GM18861 (cell line): Measurements from ENCODE around the gene KLK1.
"Not testable (repeated sequence)": the region's sequence is repeated elsewhere in the genome, so short reads cannot be mapped to it uniquely, and the experiment has no call there.

Experiments
- ATAC-seq: cut with Tn5 transposase; IDR thresholded peaks from one replicate; pipeline ENCODE4 v1.9.1; 2021; ENCODE audit not compliant: unreplicated experiment

The KLK1 gene

GRCh38 chr19:50794074-50794875, 29.3 kb downstream of the KLK1 start:
- no peak for ATAC-seq

DNA sequence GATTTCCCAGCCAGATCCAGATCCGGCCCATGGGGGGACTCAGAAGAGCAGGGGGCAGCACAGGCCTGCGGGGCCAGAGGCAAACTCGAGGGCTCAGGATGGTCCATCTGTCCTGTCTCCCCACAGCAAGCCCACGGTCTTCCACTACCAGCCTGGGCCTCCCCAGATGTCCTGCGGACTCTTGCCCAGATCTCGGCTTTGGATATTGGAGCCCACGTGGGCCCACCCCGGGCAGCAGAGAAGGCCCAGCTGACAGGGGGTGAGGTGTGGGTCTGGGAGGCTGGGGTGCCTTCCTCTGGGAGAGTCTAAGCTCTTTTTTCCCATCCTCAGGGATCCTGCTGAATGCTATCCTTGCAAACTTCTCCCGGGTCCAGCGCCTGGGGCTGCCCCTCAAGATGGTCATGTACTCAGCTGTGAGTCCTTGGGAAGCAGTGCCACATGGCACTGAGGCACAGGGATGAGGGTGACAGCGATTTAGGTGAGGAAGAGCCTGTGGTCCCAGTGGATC, 30.0 kb downstream of the KLK1 start:
- ATAC-seq, result no peak

GRCh38 chr19:50792272-50793250, 31.0 kb downstream of the KLK1 start:
- no peak for ATAC-seq

DNA sequence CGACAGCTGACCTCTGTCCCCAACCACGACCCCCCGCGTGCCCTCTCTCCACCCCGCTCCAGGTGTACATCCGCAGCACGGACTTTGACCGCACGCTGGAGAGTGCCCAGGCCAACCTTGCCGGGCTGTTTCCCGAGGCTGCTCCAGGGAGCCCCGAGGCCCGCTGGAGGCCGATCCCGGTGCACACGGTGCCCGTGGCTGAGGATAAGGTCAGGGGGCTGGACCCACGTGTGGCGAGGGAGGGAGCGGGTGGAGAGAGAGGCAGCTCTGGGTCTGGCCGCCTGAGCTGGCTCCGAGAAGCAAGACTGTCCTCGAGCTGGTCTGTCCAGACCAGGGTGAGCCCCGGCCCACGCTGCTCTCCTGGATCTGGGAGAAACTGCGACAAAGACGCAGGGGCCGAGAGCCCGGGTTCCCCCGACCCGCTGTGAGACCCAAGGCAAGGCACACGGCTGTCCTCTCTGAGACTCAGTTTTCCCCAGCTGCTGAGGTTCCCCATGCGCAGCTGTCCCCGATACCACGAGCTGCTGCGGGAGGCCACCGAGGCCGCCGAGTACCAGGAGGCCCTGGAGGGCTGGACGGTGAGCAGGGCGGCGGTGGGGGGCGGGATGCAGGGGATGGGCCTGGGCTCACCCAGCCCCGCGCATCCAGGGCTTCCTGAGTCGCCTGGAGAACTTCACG, 31.9 kb downstream of the KLK1 start:
- no peak for ATAC-seq

DNA sequence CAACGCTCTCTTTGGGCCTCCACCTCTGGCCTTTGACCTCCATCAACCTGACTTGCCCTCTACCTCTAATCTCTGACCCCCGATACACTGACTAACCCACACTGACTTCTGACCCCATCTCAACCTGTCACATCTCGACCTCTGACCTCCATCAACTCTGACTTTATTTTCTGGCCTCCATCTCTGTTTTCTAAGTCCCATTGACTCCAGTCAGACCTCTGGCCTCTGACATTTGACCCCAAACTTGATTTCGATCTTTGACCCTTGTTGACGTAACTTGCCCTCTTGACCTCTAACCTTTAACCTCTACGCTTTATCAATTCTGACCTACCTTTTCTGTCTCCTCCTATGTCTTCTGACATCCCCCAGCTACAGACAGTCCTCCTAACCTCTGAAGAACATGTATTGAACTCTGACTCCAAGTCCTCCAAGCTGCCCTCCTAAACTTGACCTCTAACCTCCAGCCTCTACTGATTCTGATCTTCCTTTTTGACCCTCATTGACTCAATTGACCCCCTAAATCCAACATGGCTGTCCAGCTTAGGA, 32.6 kb downstream of the KLK1 start:
- no peak for ATAC-seq

DNA sequence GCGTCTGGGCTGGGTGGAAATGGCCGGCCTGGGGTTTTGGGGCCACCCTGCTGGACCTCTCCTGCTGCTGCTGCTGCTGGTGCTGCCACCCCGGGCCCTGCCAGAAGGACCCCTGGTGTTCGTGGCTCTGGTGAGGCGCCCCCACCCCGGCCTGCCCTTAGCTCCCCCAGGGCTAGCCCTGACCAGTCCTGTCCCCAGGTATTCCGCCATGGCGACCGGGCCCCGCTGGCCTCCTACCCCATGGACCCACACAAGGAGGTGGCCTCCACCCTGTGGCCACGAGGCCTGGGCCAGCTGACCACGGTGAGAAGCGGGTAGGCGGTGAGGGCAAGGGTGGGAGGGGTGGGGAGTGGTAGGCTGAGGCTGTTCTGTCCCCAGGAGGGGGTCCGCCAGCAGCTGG, 33.2 kb downstream of the KLK1 start, which contains the start of gene ACP4:
ACP4 (plus strand) TSS at position 20 of the 400 bp plus-strand sequence; CDS start at position 20, 0 bp downstream.
- no peak for ATAC-seq

DNA sequence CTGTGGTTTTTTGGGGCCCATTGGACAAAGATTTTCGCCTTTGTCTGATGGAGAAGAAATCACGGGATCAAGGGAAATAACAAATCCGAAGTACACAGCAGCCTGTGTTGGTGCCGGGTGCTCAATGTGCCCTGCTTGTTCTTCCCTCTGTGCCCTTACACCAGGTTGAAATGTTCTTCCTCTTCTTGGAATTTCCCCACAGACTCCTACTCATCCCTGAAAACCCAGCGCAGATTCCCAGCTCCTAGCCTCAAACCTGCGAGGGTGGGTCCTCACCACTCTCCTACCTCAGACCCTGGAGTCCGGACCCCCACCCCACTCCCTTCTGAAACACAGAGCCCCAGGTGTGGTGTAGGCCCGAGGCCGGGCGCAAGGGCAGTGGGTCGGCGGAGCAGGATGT, 38.3 kb downstream of the KLK1 start:
- ATAC-seq, result no peak

DNA sequence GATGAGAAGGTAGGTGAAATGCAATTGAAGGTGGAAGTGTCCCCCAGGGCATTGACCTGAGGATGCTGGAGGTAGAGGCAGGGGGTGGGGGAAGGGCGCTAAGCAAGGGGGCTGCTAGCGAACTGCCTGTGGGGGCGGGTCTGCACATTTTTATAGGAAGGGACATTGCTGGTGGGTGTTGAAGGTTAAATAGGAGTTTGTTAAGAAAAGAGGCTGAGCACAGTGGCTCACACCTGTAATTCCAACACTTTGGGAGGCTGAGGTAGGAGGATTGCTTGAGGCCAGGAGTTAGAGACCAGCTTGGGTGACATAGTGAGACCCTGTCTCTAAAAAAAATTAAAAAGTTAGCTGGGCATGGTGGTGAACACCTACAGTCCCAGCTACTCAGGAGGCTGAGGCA, 38.9 kb downstream of the KLK1 start:
- no peak for ATAC-seq

DNA sequence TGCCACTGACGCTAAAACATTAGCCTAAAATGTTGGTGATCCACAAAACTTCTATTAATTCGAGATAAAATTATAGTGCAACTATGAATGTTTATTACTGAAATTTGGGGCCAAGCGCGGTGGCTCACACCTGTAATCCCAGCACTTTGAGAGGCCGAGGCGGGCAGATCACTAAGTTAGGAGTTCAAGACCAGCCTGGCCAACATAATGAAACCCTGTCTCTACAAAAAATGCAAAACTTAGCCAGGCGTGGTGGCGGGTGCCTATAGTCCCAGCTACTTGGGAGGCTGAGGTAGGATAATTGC, 39.8 kb downstream of the KLK1 start:
- ATAC-seq, result not testable (repeated sequence)

DNA sequence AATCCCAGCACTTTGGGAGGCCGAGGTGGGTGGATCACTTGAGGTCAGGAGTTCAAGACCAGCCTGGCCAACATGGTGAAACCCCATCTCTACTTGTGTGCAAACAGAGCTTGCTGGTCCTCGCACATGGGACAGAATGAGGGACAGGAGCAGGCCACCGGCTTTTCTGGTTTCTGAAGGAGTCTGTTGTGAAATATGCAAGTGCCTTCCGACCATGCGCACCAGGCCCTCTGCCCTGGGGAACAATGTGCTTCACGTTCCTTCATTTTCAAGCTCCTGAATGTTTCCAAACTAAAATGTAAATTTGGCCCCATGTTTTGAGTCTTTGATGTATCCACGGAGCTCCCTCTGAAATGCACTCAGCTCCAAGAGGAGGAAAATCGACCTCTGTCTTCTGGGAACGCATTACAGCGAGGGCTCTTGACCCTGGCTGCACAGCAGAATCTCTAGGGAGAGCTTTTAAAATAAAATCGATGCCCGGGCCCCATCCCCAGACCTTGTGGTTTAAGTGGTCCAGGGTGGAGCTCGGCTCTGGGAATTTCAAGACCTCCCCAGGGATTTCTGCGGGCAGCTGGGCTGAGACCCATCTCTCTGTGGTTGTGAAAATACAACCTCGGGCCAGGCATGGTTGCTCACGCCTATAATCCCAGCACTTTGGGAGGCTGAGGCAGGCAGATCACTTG, 42.7 kb downstream of the KLK1 start:
- no peak for ATAC-seq

GRCh38 chr19:50779504-50780457, 43.8 kb downstream of the KLK1 start:
- no peak for ATAC-seq

- ATAC-seq, result no peak
Observed at GRCh38 chr19:50778906-50779430, 44.6 kb downstream of the KLK1 start.

DNA sequence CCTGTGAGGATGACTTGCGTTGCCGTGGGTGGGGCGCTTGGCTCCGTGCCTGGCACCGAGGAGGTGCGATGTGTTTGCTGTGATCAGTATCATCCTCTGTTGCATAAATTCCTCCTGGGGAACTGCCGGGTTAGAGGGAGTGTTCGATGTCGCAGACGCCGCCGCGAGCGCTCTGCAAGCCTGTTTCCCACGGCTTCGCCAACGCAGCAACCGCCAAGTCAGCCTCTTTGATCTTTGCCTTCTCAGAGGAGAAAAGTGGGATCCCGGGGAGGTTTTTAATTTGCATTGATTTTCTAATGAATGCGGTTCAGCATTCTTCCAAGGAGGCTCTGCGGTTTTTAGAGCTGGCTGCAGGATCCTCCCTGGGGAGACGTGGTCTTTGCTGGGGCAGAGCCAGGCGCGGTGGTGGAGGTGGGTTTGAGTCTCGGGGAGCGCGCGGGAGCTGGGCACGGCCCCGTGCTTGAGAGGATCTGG, 45.7 kb downstream of the KLK1 start:
- ATAC-seq, result no peak

GRCh38 chr19:50777261-50777660, 46.3 kb downstream of the KLK1 start:
- ATAC-seq, result no peak

DNA sequence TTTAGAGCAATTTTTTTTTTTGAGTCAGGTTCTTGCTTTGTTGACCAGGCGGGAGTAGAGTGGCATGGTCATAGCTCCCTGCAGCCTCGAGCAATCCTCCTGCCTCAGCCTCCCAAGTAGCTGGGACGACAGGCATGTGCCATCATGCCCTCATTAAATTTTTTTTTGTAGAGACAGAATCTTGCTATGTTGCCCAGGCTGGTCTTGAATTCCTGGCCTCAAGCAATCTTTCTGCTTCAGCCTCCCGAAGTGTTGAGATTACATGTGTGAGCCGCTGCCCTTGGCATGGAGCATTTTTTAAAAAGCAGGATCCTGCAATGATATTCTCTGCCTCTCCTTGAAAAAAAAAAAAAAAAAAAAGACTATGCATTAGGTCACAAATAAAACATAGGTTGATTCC, 47.5 kb downstream of the KLK1 start:
- ATAC-seq, result no peak

DNA sequence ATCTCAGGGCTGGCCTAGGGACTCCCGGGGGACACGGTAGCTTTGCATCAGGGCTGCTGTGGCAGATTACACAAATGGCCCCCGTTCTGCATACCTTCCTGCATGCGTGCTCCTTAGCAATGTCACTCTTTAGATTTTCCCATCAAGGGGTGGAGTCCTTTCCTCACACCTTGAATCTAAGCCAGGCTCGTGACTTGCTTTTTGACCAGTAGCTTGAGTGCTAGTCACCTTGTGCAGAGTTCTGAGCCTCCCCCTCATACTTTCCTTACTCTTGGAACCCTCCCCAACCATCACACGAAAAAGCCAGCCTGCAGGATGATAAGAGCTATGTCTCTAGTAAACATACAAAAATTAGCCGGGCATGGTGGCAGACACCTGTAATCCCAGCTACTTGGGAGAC, 50.1 kb downstream of the KLK1 start:
- not testable (repeated sequence) for ATAC-seq

GRCh38 chr19:50772912-50773311, 50.7 kb downstream of the KLK1 start:
- ATAC-seq, result not testable (repeated sequence)

GRCh38 chr19:50772476-50772875, 51.1 kb downstream of the KLK1 start:
- ATAC-seq, result no peak

DNA sequence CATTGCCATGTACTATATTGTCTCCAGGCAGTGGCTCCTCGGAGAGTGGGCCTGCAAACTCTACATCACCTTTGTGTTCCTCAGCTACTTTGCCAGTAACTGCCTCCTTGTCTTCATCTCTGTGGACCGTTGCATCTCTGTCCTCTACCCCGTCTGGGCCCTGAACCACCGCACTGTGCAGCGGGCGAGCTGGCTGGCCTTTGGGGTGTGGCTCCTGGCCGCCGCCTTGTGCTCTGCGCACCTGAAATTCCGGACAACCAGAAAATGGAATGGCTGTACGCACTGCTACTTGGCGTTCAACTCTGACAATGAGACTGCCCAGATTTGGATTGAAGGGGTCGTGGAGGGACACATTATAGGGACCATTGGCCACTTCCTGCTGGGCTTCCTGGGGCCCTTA, 52.7 kb downstream of the KLK1 start:
- ATAC-seq, result no peak
